Superior temporal gyrus (tissue), 1 donor: ENCODE data around the gene GALNT9.

Experiments used
- DNase-seq: peaks from one replicate; pipeline ENCODE4 v3.0.0-alpha.2; 2016; ENCODE audit errors: extremely low spot score

The GALNT9 gene

DNA sequence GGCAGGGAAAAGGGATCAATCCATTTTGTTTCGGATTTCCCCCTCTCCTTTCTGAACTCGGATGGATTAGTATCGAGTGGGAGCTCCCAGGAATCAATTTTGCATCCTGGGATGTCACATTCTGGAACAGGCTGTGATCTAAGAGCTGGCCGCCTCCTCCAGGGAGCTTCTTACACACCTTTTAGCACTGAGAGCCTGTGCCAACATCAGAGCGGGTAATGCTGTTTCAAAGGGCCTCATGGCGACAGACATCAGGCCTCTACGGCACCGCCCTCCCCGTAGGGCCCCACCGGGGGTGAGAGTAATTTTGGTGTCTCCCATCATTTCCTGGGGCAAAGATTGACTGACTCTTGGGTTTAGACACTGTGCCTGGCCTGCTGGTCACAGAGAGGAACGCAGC lies 2.7 kb downstream of the GALNT9 start:
- DNase-seq = peak; percentile 25

DNA sequence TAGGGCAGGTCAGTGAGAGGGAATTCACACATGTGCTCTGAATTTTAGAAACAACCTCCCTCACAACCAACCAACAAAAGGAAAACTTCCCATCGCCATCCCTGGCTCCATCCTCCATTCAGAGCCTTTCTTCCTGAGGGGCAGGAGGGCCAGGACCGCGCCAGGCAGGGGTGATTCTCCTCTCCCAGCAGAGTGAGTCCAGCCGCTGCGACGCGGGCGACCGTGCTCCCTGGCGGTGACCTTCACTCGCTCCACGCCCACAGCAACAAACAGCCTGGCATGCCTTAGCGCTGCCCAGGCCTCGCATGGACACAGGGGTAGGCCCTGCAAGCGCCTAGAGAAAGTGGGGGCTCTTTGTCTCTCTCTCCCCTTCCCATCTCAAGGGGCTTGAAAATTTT lies 3.7 kb downstream of the GALNT9 start:
- DNase-seq = no peak

- no peak for DNase-seq
Observed at GRCh38 chr12:132324841-132325732, 4.3 kb downstream of the GALNT9 start.

GRCh38 chr12:132324173-132324572 lies 5.2 kb downstream of the GALNT9 start:
- DNase-seq = peak; percentile 17

DNA sequence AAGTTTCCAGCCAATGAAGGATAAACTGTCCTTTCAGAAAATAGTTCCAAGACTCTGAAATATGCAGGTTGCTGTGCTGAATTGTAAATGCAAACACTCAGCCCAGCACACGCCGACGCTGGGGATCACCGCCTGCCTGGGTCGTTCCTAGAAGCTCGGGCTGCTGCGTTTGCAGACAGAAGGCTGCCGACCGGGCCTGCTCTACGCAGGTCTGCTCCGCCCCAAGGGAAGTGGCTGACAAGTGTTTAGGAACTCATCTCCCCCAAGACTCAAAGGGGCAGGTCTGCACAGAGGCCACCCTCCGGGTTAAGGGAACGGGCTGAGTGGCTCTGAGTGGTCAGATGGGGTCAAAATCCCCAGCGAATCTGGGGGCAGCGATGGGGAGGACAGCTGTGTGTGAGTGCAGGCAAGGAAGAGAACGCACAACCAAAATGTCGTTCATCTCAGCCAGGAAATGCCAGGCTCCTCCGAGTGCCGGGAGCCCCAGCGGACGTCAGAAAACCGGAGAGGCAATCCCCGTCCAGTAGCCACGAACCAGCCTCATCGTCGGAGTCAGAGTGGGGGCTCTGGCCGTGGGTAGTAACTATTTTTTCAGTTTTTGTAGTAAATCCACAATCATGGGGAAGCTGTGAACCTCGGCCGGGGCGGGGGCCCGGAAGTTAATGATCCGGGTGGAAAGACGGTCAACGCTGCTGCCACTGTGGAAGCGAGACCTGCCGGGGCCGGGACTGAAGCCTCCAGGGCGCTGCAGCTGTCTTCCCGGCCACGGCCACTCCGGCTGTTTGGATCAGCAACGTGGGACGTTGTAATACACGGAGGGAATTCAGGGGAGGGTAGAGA lies 6.0 kb downstream of the GALNT9 start:
- peak; percentile 40 for DNase-seq

DNA sequence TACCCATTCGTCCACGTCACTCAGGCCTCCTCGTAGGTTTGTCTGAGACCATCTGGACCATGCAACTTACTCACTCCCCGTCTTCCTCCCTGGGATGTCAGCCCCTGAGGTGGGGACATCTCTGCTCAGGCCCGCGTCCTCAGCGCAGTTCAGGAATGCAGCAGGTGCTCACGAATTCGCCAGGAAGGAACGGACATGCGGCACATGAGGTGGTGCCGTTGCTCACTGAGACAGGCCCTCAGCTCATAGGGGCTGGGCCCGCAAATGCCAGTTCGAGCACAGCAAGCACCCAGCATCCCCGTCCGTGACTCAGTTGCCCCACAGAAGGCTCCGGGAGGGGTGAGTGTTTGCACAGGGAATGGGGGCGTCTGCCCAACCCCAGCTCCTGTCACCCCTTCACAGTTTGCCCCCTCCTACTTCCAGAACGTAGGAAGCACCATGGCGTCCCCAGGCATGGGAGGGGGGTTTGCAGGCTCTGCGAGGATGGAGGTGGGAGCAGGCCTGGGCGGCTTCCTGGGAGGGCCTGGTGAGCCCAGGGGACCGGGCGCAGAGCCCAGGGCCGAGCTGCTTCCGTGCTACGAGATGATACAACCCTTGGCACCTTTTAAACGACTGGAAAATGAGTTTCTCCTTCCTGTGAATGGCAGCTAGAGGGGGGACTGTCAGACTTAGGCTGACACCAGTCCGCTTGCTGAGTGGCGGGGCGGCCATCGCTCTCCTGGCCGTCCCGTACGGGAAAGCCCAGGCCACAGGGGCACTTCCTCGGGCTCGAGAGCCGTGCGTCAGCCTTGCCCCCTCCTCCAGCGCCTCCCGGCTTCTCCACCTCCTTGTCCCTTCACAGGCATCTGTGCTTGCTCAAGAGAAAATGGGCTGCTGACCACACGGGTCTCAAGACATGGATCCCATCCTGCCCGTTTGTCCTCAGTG lies 6.9 kb downstream of the GALNT9 start:
- no peak for DNase-seq

GRCh38 chr12:132321321-132322118 lies 7.9 kb downstream of the GALNT9 start:
- no peak for DNase-seq

DNA sequence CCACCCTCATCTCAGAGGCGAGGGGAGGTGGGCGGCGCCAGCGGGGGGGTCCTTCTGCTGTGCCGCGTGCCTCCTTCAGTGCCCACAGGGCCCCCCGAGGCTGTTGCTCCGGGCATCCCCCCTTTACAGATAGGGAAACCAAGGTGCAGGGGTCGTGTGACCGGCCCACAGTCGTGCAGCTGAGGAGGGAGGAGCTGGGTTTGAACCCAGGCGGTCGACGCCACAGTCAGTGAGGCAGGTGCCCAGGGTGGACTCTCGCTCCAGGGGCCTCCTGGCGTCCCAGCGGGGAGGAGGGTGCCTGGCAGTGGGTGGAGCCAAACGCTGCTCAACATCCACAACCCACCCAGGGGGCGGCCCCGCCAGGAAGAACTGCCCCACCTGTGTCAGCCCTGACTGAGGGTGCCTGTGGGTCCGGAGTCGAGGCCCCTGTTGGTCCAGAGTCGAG lies 8.6 kb downstream of the GALNT9 start:
- DNase-seq = no peak

DNA sequence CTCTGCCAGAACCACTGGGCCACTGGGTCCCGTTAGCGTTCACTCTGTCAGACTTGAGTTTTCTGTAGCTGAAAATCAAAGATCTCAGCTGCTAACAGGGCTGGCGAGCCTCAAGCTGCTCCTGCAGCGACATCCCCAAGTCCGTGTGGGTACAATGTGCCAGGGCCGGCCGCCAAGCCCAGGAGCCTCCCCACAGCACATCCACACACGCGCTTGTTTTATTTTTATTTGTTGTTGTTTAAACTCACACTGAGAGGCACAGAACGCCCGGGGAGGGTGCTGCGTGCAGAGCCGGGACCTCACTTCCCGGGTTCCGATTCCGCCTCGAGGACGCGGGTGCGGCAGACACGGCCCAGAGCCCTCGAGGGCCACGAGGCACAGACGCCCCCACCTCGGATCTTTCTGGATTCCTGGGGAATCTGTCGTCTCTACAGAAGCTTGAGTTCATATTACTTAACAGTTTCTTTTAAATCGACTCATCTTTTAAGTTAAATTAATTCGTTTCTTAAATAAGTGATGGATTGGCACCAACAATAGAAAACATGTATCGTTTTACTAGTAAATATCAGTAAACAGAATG lies 9.3 kb downstream of the GALNT9 start:
- DNase-seq = no peak

DNA sequence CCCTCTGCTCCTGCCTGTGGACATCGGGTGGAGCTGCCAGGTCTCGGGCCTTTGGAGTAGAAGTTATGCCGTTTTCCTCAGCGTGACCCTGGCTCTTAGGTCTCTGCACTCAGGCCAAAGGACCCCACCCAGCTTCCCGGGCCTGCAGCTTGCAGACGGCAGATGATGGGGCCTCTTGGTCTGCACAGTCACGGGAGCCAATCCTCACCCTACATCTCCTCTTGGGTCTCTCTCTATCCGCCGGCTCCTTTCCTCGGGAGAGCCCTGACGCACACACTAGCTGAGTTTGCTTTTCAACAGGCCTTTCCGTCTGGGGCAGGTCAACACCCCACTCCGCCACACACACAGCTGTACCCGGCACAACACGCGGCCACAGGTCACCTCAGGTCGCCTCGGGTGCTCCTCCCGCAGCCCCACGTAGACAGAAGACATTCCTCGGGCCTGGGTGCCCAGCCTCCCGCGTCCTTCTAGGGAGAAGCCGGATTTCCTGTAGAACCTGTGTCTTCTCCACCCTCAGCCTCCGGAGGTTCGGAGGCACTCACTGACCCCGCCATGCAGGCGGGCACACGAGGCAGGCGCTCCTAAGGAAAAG lies 9.9 kb downstream of the GALNT9 start:
- DNase-seq = no peak

GRCh38 chr12:132318618-132319033 lies 10.8 kb downstream of the GALNT9 start:
- no peak for DNase-seq

DNA sequence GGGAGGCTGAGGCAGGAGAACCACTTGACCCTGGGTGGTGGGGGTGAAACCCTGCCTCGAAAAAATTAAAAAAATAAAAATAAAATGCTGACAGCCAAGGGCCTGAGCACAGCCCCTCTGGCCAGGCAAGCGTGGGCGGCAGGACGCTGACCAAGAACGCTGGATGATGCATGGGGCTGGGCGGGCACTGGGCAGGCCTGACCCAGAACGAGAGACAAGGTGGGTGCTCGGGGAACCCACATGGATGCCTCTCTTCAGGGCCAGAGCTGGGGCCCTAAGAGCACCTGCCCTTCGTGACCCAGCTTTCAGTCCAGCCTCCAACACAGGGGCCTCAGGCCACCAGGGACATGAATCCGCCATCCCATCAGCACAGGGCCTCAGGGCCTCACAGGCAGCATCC lies 11.3 kb downstream of the GALNT9 start:
- no peak for DNase-seq

DNA sequence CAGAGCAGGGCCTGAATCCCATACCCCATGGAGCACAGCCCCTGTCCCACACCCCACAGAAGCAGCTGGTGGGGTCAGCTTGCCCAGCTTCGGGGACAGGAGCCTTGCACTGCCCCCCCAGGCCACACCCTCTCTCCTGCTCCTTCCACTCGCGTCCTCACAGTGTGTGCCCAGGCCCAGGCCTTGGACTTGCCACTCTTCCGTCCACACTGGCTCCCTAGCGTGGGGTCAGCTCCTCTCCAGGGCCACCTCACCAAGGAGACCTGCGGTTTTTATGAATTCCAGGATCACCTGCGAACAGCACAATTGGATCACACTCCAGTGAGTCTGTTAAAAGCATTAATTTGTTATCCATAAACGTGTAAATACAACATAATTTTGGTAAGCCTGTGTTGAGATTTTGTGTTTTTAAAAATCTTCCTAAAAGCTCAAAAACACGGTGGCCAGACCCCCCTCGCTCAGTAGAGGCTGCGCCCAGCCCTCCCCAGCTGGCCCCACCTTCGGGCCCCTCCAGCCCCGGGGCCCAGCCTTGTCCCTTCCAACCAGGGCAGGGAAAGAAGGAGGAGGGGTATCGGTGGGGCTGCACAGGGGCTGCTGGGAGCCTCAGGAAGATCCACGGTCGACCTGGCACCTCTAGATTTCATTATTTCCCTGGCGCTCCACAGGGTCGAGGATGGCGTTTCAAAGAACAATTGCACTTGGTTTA lies 12.0 kb downstream of the GALNT9 start:
- DNase-seq = no peak

DNA sequence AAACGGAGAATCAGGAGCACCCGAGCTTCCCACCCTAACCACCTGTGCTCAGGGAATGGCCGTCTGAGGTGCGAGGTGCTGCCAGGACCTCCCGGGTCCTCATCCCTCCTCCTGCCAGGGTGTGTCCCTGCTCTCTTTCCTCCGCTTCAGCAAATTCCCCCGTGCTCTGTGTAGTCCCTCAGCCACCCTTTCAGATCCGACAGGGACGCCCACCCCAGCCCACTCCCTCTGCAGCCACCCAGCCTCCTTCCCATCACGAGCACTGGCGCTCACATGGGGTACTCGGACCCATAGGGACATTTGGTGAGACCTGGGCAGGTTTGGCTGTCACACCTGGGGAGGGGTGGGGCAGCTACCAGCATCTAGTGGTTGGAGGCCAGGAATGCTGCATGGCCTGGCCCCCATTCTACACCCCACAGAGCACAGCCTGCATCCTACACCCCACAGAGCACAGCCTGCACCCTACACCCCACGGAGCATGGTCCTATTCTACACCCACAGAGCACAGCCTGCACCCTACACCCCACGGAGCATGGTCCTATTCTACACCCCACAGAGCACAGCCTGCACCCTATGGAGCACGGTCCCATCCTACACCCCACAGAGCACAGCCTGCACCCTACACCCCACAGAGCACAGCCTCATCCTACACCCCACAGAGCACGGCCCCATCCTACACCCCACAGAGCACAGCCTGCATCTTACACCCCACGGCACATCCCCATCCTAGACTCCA lies 12.7 kb downstream of the GALNT9 start:
- DNase-seq = no peak

GRCh38 chr12:132315951-132316350 lies 13.4 kb downstream of the GALNT9 start:
- DNase-seq = no peak

- no peak for DNase-seq
Observed at GRCh38 chr12:132315507-132315906, 13.9 kb downstream of the GALNT9 start.

DNA sequence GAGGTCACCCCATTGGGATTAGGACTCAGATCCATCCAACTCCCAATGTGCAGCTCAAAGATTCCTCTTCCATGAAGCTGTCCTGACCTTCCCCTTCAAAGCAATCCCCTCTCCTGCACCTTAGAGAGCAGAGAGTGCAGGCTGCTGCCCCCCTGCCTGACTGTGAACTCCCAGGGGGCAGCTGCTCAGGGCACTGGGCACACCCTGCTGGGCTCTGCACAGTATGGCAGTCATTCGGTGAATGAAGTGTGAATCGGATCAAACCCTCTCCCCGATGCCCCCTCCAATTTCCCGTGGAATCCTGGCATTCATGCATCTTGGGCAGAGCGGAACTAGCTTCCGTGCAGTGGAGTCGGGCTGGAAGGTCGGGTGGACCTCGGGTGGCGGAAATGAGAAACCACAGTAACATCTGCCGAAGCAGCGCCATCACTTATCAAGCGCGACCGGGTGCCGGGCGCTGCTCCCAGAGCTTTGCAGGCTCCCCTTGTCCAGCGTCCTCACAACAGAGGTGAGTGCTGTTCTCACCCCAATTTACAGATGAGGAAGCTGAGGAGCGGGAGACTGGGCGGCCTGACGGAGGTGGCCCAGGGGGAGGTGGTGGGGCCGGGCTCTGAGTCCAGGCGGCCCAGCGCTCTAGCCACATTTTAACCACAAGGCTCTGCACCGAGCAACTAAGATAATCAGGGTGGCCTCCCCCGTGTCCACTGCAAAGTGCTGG lies 14.7 kb downstream of the GALNT9 start:
- no peak for DNase-seq

DNA sequence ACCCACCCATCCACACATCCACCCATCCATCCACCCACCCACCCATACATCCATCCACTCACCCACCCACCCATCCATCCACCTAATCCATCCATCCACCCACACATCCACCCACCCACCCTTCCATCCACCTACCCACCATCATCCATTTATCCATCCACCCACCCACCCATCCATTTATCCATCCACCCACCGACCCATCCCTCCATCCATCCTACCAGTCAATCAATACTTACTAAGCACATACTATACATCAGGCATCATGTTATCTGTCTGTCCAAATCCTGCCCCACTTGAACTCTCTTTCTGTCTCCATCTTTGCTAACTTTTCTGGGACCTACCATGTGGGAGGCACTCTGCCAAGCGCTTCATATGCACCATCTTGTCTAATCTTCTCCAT lies 15.4 kb downstream of the GALNT9 start:
- DNase-seq = no peak
